ENCODE data around the gene ADAP1.

ADAP1 gene

GRCh38 chr7:895451-896052, 58.9 kb downstream of the ADAP1 start:
- no peak for DNase-seq (ENCODE audit: low read depth)

GRCh38 chr7:894927-895450, 59.5 kb downstream of the ADAP1 start:
- DNase-seq (ENCODE audit: low read depth) = no peak

GRCh38 chr7:894164-894867, 60.2 kb downstream of the ADAP1 start:
- no peak for DNase-seq (ENCODE audit: low read depth)

GRCh38 chr7:893686-894085, 60.8 kb downstream of the ADAP1 start:
- DNase-seq (ENCODE audit: low read depth) = no peak

GRCh38 chr7:892648-893593, 61.6 kb downstream of the ADAP1 start:
- no peak for DNase-seq (ENCODE audit: low read depth)

- DNase-seq (ENCODE audit: low read depth) = no peak
Measured at GRCh38 chr7:891805-892204, 62.7 kb downstream of the ADAP1 start.

GRCh38 chr7:891291-891690, 63.2 kb downstream of the ADAP1 start:
- DNase-seq (ENCODE audit: low read depth) = no peak

- no peak for DNase-seq (ENCODE audit: low read depth)
Measured at GRCh38 chr7:890868-891267, 63.6 kb downstream of the ADAP1 start.

- no peak for DNase-seq (ENCODE audit: low read depth)
Measured at GRCh38 chr7:889391-889790, 65.1 kb downstream of the ADAP1 start.

- no peak for DNase-seq (ENCODE audit: low read depth)
Measured at GRCh38 chr7:889025-889390, 65.5 kb downstream of the ADAP1 start.

GRCh38 chr7:888081-889024, 66.1 kb downstream of the ADAP1 start:
- no peak for DNase-seq (ENCODE audit: low read depth)

- DNase-seq (ENCODE audit: low read depth) = no peak
Measured at GRCh38 chr7:887488-887820, 67.0 kb downstream of the ADAP1 start.

- DNase-seq (ENCODE audit: low read depth) = no peak
Measured at GRCh38 chr7:886626-887487, 67.6 kb downstream of the ADAP1 start.

- DNase-seq (ENCODE audit: low read depth) = no peak
Measured at GRCh38 chr7:885893-886625, 68.4 kb downstream of the ADAP1 start.

GRCh38 chr7:885261-885892, 69.1 kb downstream of the ADAP1 start:
- DNase-seq (ENCODE audit: low read depth) = no peak

- no peak for DNase-seq (ENCODE audit: low read depth)
Measured at GRCh38 chr7:884191-885003, 70.1 kb downstream of the ADAP1 start.

GRCh38 chr7:883055-884021, 71.1 kb downstream of the ADAP1 start:
- DNase-seq (ENCODE audit: low read depth) = no peak

Data from T follicular helper cell (primary cell).